ENCODE data around the gene SH3RF3.

SH3RF3 gene

GRCh38 chr2:109145286-109145685 lies 16.3 kb downstream of the SH3RF3 start:
- no peak for TF ChIP-seq PATZ1 (CRISPR knock-in tag; IDR thresholded peaks at IDR 0.05; ENCODE audit: borderline replicate concordance)
- no peak for TF ChIP-seq TSHZ2 (CRISPR knock-in tag; IDR thresholded peaks at IDR 0.05)
- TF ChIP-seq CSRNP3 (CRISPR knock-in tag; IDR thresholded peaks at IDR 0.05), result no peak
- no peak for TF ChIP-seq OSR1 (CRISPR knock-in tag; IDR thresholded peaks at IDR 0.05)
- TF ChIP-seq ZFP3 (CRISPR knock-in tag; IDR thresholded peaks at IDR 0.05), result no peak
- TF ChIP-seq POU6F1 (CRISPR knock-in tag; IDR thresholded peaks at IDR 0.05; ENCODE audit: borderline replicate concordance, low read depth), result no peak
- no peak for TF ChIP-seq ARNTL (CRISPR knock-in tag; IDR thresholded peaks at IDR 0.05; ENCODE audit: borderline replicate concordance, low read depth)
- no peak for TF ChIP-seq PPARA (CRISPR knock-in tag; IDR thresholded peaks at IDR 0.05; ENCODE audit: borderline replicate concordance)
- TF ChIP-seq RARB (CRISPR knock-in tag; IDR thresholded peaks at IDR 0.05), result no peak
- no peak for TF ChIP-seq ZC3H10 (CRISPR knock-in tag; IDR thresholded peaks at IDR 0.05)
- no peak for TF ChIP-seq ZNF565 (CRISPR knock-in tag; conservative IDR thresholded peaks at IDR 0.05; ENCODE audit: low read depth)
- no peak for TF ChIP-seq SNAI2 (CRISPR knock-in tag; IDR thresholded peaks at IDR 0.05)
- TF ChIP-seq ESRRG (CRISPR knock-in tag; IDR thresholded peaks at IDR 0.05), result no peak
- no peak for TF ChIP-seq ZFP30 (CRISPR knock-in tag; IDR thresholded peaks at IDR 0.05)
- TF ChIP-seq GLIS3 (CRISPR knock-in tag; IDR thresholded peaks at IDR 0.05), result no peak
- ATAC-seq, result no peak

- ATAC-seq, result no peak
- TF ChIP-seq ZFP3 (CRISPR knock-in tag; IDR thresholded peaks at IDR 0.05) (no peak), CSDC2 (CRISPR knock-in tag; IDR thresholded peaks at IDR 0.05) (no peak), BACH2 (CRISPR knock-in tag; IDR thresholded peaks at IDR 0.05; ENCODE audit: borderline replicate concordance) (no peak), TSHZ2 (CRISPR knock-in tag; IDR thresholded peaks at IDR 0.05) (no peak), PPARA (CRISPR knock-in tag; IDR thresholded peaks at IDR 0.05; ENCODE audit: borderline replicate concordance) (no peak), ISL1 (CRISPR knock-in tag; IDR thresholded peaks at IDR 0.05) (no peak), SNAI2 (CRISPR knock-in tag; IDR thresholded peaks at IDR 0.05) (no peak), ZFP30 (CRISPR knock-in tag; IDR thresholded peaks at IDR 0.05) (no peak), PATZ1 (CRISPR knock-in tag; IDR thresholded peaks at IDR 0.05; ENCODE audit: borderline replicate concordance) (no peak), GLIS3 (CRISPR knock-in tag; IDR thresholded peaks at IDR 0.05) (no peak), ZNF70 (CRISPR knock-in tag; IDR thresholded peaks at IDR 0.05) (no peak), CREB5 (CRISPR knock-in tag; IDR thresholded peaks at IDR 0.05; ENCODE audit: low read depth) (no peak), ARNTL (CRISPR knock-in tag; IDR thresholded peaks at IDR 0.05; ENCODE audit: borderline replicate concordance, low read depth) (no peak)
Observed at GRCh38 chr2:109147405-109147804, 18.4 kb downstream of the SH3RF3 start.

Measured in SK-N-SH treated with all-trans-retinoic acid at 6 μM for 48 hours (cell line).